Ramos (cell line): ENCODE results near the gene DDRGK1.
"Not testable (repeated sequence)": the region's sequence is repeated elsewhere in the genome, so short reads cannot be mapped to it uniquely, and the experiment has no call there.

ENCODE experiments used
- in situ Hi-C: fragments of 300-500 bp; cut with MboI; formaldehyde crosslinking; loops from one replicate; pipeline ENCODE4 v1.14.3; 2022; ENCODE audit warnings: low sequenced_read_pairs; ENCODE audit not compliant: unreplicated experiment

The DDRGK1 gene

DNA sequence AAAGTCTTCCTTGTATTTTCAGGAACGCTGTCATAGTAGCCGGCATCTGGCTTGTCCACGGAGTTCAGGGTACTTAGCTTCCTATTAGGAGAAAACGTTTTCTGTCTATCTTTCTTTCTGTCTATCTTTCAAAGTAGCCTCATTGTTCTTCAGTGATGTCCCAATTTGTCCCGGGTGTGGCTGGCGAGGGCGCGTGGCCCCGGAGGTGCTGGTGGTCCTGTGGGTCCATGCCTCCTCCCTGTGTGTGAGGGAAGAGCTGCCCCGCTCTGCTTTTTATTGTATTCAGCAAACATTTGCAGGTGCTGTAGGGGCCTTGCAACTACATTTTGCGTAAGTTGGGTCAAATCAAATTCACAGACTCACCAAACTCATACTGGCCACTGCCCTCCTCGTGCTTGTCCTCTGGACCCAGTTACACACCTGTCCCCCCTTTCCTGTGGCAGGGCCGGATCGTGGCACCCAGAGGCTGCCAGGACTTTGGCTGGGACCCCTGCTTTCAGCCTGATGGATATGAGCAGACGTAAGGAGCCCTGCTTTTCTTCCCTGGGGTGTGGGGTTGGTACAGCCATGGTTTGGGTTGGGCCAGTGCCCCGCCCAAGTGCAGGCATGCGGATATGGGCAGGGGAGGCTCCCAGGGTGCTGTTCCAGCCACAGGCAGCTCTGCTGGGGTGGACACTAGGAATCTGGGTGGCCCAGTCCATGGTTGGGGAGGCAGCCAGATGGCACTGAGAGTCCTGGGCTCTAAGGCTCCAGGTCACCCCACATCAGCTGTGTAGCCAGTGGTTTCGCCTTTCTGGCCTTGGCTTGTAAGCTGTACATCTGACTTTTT is 17.1 kb upstream of the DDRGK1 start:
- in situ Hi-C loops: no loop called here

DNA sequence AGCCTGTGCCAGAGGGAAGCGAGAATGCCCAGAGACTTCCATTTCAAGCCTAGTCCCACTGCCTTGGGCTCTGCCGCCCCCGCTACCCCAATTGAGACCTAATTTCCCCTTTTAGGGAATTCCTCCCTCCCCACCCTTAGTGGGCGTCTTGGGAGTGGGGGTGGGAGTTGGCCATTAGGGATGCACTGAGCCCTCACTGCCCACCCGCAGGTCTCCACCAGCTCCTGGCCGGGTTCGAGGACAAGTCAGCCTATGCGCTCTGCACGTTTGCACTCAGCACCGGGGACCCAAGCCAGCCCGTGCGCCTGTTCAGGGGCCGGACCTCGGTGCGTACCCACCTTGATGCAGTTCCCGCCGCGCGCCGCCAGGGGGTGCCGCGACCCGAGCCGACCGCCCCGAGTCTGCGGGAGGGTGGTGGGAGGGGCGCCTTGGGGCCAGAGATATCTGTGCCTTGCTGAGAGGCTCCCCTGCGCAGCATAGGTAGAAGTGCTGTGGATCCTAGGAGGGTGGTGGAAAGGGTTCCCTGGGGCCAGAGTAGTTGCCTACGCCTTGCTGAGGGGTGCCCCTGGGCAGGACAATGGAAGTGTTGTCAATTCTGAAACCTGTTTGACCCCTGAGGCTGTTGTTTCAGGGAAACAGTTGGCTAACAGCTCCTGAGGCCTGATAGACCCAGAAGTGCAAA is 14.0 kb upstream of the DDRGK1 start:
- in situ Hi-C loops: no loop called here

DNA sequence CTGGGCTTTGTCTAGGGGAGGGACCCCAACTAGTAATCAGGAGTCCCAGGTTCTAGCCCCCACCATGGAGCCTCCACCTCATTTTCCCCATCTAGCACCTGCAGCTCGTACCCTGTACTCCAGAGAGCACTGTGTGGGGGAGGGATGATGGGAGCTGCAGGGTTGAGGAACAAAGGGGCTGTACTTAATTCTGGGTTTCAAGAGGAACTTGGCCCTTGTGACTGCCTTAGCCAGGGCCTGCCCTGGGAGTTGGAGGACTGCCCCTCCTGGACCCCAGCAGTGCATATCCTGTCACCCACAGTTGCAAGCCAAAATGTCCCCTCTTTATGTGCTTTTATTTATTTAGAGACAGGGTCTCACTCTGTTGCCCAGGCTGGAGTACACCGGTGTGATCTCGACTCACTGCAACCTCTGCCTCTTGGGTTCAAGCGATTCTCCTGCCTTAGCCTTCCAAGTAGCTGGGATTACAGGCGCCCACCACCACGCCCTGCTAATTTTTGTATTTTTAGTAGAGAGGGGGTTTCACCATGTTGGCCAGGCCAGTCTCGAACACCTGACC is 11.0 kb upstream of the DDRGK1 start:
- in situ Hi-C loops: not testable (repeated sequence)

DNA sequence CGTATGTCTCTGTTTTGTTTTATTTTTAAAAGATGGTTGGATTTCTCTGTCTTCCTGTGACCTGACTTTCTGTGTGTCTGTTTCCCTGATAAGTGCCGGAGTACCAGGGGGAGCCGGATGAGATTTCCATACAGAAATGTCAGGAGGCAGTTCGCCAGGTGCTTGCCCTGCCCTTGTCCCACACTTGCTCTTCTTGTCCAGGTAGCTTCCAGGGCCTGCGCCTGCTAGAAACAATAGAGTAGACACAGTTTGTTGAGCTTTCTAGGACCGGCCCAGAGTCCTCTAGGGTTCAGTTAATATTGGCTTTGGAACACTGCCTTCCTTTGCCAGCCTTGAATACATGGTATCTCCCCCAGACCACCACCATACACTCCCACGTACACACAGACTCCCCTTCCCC is 8.7 kb upstream of the DDRGK1 start:
- in situ Hi-C loops: no loop called here

GRCh38 chr20:3210346-3210745 is 5.9 kb upstream of the DDRGK1 start:
- in situ Hi-C loops: no loop called here

GRCh38 chr20:3209946-3210317 is 5.5 kb upstream of the DDRGK1 start:
- in situ Hi-C loops: no loop called here

DNA sequence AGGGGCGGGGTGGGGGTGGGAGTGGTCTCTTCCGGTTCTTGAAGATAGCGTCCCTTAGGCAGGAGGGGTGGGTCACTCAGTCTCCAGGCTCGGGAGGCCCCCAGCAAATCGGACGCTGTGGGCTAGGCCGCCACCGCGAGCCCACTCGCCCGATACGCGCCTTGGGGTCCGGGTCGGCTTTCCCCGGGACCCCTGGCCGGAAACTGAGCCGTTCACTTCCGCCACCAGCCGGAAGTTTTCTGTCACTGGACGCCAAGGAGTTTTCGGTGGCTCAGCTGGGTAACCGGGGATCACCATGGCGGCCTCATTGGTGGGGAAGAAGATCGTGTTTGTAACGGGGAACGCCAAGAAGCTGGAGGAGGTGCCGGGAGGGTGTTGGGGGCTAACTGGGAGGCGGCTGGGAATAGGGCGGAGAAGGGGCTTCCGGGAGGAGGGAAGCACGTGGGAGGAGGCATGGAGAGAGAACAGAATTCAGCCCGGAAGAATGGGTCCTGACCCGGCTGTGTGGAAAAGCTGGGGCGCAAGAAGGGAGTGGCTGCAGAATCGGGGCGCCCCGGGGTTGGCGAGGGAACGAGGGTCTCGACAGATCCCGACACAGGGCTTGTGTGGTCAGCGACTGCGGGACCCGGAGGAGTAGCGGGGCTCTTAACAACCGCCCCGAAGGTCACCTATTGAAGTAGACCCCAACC is 4.9 kb upstream of the DDRGK1 start, which contains the start of gene ITPA:
ITPA (plus strand) TSS at position 242 of the 689 bp plus-strand sequence; CDS start at position 296, 54 bp downstream.
- in situ Hi-C loops: no loop called here

GRCh38 chr20:3208786-3209256 is 4.3 kb upstream of the DDRGK1 start:
- in situ Hi-C loops: no loop called here

DNA sequence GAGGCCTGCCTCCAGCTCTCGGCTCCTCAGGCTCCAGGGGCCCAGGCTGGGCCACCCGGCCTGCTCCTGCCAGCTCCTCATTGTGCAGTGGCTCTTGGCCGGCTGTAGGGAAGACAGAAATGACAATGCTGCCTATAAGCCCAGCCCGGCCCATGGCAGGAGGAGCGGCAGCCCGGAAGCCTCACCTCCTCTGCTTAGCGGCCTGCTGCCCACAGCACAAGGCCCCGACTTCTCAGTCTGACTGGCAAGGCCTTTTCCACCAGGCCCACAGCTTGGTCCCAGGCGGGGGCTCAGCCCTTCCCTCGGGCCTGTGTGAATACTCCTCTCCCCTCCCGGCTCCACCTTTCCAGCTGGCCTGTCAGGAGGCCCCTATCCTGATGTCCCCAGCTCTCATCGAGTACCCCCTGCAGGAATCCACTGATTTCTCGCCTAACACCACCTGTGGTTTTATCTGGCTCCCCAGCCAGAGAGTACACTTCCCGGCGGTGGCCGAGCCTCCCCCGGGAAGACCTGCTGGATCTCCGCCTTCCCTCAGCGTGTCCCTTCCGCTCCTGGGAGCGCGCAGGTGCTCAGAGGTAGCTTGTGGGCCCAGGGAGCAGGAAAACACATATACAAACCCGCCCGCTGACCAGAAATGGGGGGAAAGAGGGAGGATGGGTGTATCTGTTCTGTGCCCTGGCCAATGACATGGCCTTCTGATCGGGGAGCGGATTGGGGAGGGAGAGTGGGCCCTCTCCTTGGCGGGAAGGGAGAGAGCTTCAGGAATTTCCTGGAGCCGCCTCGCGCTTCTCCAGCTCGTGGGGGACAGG is 963 bp downstream of the DDRGK1 start:
- in situ Hi-C loops: no loop called here

DNA sequence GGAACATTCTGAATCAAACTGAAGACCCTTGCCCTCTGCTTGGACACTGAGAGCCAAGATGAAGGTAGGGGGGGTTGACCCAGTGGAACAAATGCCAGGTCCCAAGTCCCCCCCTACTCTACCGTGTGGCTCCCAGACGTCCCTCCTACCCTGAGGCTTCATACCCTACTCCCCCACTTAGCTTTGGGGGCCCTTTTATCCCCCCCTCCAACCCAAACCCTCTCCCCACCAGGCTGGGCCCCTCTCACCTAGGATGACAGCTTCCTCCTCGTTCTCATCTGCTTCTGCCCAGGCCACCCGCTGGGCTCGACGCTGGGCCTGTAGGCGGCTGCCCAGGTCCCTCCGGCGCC is 1.5 kb downstream of the DDRGK1 start:
- in situ Hi-C loops: no loop called here

- in situ Hi-C loops: no loop called here
These were observed 4.3 kb downstream of the DDRGK1 start for GRCh38 chr20:3199976-3200755.

DNA sequence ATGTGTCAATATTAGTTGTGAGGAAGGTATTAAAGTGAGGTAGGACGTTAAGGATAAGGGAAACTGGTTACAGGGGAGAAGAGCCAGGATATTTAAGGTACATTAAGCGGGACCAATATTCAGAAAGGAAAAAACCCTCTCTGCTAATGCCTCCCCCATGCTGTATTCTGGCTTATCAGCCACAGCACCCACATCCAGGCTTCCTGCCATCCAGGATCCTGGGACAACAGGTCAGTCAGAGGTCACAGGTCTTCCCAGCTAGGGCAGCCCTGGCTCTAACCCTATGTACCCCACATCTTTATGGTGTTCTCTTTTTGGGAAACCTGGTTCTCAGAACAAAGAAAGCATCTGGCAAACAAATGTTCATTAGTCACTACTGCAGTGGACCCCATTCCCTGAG is 5.3 kb downstream of the DDRGK1 start:
- in situ Hi-C loops: no loop called here

- in situ Hi-C loops: no loop called here
These were observed 8.8 kb downstream of the DDRGK1 start for GRCh38 chr20:3195590-3196237.

DNA sequence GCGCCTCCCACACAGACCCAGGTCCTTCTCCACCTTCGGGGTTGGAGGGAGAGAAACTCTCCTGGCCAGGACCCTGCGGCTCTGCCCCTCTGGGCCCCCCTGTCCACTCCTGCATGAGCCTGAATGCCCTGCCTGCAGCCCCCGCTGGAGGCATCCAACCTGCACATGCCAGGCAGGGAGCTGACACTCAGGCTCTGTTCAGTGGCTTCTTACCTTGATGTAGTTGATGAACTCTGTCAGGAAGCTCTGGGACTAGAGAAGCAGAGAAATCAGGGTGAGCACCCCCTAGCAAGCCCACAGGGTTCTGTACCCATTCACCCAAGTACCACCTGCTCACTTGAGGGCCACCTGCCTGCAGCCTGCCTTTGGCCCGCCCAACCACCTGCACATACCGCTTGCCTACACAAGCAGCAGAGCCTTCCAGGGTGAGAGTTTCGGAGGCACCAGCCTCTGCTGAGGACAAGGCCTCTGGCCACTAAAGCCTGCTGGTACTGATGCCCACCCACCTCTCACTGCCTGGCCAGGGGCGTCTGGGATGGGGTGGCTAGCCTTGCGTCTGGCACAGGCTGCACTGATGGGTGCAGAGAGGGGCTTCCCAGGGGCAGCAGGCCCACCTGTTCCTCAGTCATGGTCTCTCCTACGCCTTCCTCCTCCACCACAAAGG is 9.7 kb downstream of the DDRGK1 start:
- in situ Hi-C loops: no loop called here

DNA sequence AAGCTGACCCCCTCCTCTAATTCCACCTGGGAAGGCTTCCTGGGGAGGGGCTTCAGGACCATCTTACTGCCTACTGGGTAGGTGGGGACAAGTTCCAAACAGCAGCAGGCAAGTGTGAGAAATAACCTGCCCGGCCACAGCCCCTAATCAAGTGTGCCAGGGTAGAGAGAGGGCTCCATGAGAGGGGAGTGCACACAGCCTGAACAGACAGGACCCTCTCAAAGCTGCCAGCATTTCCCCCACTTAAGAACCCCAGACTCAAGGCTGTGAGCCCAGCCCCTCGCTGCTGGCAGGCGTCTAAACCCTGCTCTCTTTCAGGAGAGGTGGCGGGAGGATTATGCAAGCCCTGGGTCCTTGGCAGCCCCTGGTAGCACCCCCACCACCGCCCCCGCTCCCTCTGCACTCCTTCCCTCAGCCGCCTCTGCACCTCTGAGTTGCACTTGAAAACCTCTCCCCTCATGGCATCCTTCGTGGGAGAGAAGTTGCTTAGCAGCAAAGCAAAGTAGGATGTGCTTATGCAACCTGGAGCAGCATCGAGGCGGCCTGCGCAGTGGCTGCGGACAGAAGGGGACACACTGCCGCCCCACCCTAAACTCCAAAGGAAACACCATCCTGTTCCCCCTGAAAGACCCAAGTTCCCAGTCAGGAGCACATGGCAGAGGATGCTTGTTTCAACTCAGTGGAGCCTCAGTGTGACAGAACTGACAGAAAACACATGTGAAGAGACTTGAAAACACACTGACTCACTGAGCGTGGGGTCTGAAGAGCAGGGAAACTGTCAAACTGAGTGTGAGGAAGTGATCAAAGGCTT is 10.5 kb downstream of the DDRGK1 start:
- in situ Hi-C loops: no loop called here

- in situ Hi-C loops: no loop called here
These were observed 12.1 kb downstream of the DDRGK1 start for GRCh38 chr20:3192226-3193015.

DNA sequence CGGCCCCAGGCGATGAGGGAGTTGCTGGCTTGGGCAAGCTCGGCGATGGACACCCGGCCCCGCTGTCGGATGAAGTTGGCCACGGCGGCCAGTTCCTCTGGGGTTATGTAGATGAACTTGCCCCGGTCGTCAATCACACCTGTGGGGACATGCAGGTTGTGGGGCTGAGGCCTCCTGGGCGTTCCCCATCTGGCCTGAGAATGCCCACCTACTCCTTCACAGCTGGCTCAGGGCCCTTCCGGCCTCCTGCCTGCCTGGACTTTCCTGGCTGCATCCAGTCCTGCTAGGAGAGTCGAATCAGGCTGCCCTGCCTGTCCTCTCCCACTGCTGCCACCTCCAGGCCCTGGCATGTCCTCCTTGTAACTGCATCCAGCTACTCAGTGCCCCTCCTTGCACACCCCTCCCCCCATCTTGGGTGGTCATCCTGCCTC is 13.8 kb downstream of the DDRGK1 start:
- in situ Hi-C loops: no loop called here
